GM21390 (cell line): ENCODE data around the gene TRAPPC14.

Experiments used
- ATAC-seq: cut with Tn5 transposase; IDR thresholded peaks from one replicate; pipeline ENCODE4 v1.9.1; 2021; ENCODE audit not compliant: unreplicated experiment

Gene TRAPPC14

DNA sequence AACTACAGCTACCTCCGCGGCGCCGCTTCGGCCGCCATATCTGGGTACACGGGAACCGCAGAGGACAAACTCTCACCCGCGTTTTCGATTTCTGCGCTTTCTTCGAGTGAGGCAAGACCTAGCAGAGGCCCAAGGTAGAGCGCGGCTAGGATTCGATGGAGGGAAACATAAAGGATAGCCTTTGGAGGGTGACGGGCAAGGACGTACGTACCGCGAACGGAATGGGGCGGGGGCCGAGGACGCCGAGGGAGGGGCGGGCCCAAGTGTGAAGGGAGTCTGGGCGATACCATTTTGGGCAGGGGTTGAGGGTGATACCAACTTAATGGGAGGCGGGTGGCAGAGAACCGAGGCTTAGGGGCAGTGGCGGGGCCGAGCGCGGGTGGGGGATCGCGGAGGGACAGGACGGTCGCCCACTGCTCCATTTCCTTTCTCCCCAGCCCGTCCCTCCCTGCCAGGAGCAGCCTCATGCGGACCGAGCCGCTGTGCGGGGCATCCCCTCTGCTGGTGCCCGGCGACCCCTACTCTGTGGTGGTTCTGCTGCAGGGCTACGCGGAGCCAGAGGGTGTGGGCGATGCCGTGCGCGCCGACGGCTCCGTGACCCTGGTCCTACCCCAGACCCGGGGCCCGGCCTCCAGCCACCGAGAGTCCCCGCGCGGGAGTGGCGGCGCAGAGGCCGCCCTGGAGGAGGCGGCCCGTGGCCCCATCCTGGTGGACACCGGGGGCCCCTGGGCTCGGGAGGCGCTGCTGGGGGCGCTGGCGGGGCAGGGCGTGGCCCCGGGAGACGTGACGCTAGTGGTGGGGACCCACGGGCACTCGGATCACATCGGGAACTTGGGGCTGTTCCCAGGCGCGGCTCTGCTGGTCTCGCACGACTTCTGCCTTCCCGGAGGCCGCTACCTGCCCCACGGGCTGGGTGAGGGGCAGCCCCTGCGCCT, 31.3 kb downstream of the TRAPPC14 start, which contains the start of gene MBLAC1:
Gene MBLAC1, plus strand, starts transcription at position 37 of the 935 bp plus-strand sequence. Its CDS starts 429 bp downstream, at position 466.
- ATAC-seq = peak; percentile 59

DNA sequence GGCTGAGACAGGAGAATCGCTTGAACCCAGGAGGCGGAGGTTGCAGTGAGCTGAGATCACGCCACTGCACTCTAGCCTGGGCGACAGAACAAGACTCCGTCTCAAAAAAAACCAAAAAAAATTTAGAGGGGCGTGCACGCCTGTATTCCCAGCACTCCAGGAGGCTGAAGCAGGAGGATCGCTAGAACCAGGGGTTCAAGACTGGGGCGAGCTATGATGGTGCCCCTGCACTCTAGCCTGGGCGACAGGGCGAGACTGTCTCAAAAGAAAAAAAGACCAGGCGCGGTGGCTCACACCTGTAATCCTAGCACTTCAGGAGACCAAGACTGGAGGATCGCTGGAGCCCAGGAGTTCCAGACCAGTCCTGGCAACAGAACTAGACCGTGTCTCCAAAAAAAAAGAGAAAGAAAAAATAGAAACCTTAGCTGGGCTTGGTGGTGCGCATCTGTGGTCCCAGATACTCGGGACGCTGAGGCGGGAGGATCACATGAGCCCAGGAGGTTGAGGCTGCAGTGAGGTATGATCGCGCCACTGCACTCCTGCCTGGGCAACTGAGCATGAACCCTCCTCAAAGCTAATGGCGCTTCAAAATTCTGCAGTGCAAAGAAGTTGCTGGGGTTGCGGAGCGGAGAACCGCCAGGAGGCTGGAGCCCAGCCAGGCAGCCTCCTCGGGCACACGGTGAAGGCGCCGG, 32.1 kb downstream of the TRAPPC14 start:
- ATAC-seq = peak; percentile 24

DNA sequence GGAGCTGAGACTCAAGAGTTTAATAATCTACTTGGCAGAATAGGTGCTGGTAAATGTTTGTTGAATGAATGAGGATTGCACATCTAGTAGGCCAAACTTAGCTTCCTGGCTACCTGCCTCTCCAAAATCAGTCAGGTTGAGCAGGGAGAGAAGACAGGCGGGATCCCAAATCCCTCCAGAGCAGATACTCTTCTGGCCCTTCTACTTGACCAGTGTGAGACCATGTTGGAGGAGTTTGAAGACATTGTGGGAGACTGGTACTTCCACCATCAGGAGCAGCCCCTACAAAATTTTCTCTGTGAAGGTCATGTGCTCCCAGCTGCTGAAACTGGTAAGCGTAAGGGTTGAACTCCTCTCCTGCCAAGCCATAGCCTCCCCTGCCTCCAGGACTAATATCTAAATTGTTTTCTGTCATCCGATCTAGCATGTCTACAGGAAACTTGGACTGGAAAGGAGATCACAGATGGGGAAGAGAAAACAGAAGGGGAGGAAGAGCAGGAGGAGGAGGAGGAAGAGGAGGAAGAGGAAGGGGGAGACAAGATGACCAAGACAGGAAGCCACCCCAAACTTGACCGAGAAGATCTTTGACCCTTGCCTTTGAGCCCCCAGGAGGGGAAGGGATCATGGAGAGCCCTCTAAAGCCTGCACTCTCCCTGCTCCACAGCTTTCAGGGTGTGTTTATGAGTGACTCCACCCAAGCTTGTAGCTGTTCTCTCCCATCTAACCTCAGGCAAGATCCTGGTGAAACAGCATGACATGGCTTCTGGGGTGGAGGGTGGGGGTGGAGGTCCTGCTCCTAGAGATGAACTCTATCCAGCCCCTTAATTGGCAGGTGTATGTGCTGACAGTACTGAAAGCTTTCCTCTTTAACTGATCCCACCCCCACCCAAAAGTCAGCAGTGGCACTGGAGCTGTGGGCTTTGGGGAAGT, 34.0 kb downstream of the TRAPPC14 start:
- no peak for ATAC-seq

DNA sequence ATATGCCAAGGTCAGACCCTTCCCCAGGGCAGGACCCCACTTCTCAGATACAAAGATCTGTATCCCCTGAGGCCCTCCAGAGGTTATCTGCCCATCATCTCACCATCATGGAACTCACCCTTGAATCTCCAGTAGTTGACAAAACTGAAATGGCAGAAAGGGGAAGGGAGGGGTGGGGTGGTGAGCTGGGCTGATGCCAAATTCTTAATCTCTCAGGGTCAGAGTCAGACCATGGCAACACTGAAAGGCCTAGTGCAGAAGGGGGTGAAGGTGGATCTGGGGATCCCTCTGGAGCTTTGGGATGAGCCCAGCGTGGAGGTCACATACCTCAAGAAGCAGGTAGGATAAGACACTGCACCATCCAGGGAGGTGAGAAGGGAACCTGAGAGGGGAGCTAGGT, 36.0 kb downstream of the TRAPPC14 start:
- ATAC-seq = no peak

DNA sequence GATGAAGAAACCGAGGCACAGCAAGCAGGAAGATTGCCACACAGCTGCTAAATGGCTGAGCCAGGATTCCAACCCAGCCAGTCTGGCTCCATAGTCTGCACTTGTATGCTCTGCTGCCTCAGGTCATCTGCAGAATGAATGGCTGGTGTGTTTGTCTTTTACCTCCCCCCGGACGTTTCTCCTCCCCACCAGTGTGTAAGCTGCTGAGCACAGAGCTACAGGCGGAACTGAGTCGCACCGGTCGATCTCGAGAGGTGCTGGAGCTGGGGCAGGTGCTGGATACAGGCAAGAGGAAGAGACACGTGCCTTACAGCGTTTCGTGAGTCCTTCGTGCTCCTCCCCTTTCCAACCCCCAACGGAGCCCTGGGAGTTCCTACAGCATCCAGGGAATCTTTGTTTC, 36.5 kb downstream of the TRAPPC14 start:
- ATAC-seq = no peak

DNA sequence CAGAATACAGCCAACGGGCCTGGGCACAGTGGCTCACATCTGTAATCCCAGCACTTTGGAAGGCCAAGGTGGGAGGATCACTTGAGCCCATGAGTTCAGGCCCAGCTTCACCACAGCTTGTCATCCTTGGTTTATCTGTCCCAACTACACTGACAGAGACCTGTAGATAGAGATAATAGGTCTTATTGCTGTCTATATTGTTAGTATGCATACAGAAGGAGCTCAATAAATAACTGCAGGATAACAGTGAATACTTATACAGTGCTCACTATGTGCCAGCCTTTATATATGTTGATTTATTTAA, 37.8 kb downstream of the TRAPPC14 start:
- ATAC-seq = no peak

DNA sequence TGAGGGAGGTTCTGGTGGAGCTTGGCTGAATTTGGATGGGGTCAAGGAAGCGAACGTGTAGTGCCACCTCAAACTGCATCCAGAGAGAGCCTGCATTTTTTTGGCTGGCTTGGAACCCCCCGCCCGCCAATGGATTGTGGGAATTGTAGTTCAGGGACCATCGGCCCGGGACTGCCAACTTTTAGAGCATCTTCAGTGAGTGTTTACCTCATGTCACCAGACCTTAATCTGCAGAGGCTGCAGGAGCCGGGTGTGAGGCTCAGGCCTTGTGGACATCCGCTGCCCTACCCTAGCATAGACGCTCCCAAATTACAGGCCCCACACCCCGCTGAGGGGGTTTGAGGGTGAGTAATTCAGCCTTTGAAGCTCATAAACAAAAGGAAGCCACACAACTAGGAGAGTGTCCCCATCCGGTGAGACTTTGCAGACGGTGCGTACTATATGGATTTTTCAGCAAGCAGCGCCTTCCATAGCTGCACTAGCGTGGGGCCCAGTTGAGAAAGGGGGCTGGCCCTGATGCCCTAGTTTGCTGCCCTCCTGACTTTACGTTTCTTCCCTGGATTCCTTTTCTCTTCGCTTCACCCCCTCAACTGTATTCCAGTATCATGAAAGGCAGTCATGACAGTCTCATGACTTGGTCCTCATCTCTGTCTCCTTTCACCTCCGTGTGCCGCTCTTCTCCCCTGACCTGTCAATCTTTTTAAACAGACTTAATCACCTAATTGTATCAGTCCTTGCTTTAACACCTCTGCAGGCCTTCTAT, 38.4 kb downstream of the TRAPPC14 start:
- ATAC-seq = peak; percentile 36

DNA sequence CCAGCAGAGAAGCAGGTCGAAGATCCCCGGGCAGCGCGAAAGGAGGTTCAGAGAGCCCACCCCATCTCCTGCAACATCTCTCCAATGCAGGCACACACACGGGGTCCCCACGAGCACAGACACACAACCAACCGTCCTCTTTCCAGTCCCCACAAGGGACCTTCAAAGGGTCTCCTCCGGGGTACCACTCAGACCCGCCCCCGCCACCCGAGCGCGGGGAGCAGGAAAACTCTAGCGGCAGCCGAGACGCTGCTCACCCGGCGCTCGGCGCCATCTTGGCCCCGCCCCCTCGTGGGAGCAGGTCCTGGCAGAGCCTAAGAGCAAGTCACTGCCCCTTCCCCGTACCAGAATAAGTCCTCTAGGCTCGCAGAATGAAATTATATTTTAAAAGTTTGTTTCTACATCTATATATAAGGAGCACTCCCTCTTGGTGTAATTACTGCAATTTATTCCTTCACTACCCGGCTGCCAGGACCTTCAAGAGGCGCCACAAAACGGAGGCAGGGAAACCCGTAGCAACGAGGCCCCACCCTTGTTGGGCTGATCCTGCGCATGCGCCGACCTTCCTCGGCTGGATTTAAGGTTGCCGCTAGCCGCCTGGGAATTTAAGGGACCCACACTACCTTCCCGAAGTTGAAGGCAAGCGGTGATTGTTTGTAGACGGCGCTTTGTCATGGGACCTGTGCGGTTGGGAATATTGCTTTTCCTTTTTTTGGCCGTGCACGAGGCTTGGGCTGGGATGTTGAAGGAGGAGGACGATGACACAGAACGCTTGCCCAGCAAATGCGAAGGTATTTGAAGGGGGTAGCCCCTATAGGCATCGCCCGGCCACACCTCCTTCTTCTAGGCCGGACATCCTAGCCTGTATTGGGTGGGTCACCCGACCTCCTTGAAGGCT, 39.2 kb downstream of the TRAPPC14 start, which contains the start of the genes CNPY4 and TAF6:
Gene CNPY4, plus strand, starts transcription at position 563 of the 898 bp plus-strand sequence. Its CDS starts 111 bp downstream, at position 674.
Gene TAF6, minus strand, starts transcription at position 287 of the 898 bp plus-strand sequence. CDS start 5,149 bp downstream, outside the sequence.
- ATAC-seq = peak; percentile 64

DNA sequence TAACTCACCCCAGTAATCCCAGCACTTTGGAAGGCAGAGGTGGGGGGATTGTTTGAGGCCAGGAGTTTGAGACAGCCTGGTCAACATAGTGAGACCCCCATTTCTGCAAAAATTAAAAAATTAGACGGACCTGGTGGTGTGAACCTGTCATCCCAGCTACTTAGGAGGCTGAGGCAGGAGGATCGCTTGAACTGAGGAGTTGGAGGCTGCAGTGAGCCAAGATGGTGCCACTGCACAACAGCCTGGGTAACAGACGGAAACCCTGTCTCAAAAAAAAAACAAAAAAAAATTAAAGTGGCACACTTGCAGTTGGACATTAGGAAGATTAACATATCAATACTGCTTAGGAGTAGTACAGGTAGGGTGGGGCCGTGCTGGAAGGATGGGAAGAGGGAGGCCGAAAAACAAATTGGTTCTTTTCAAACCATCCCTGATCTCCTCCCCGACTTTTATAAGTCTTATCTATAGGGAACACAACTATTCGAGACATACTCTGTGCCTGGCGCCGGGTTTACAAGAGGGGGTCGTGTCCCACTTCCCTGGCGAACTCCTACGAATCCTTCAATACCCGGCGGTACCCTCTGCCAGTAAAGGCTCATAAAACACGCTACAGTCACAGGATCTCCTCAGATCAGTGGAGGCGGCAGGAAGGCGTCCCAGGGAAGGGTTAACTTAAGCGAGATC, 40.0 kb downstream of the TRAPPC14 start:
- ATAC-seq = no peak

DNA sequence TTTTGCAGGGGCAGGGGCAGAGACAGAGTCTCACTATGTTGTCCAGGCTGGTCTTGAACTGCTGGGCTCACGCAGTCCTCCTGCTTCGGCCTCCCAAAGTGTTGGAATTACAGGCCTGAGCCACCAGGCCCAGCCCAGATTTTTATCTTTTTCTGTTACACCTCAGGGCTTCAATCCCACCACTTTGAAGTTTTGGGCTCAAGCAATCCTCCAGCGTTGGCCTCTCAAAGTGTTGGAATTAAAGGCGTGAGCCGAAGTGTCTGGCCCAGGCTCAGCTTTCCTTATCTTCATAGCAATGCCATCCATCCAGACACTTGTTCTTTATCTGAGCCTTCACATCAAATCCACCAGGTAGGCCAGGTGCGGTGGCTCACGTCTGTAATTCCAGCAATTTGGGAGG, 43.5 kb downstream of the TRAPPC14 start:
- ATAC-seq = no peak

DNA sequence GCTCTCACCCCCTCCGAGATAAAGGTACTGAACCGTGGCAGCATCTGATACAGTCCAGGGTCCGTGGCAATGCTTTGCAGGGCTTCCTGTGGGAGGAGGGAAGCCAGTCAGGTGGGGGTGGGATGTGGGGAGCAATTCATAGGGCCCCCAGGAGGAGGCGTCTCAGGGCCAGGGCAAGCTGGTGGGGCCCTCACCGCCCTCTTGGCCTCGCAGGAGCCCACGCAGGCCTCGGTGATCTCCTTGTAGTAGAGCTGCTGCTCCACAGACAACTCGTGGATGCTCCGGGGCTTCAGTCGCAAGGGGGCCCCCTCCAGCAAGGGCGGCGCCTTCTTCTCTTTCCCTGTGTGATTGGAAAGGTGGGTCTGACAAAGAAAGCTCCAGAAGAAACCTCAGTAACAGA, 46.6 kb downstream of the TRAPPC14 start:
- no peak for ATAC-seq

DNA sequence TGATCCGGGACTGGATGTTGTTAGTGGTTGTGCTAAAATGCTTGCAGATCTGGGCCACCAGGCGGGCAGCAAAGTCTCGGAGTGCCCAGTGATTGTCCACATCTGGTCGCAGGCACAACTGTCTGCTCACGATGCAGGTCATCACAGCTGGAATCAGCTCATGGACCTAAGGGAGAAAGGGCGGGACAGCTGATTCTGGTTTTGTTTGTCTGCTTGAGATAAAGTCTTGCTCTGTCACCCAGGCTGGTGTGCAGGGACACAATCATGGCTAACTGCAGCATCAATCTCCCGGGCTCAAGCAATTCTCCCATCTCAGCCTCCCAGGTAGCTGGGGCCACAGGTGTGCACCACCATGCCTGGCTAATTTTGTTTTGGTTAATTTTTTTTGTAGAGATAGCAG, 47.4 kb downstream of the TRAPPC14 start:
- ATAC-seq = no peak

DNA sequence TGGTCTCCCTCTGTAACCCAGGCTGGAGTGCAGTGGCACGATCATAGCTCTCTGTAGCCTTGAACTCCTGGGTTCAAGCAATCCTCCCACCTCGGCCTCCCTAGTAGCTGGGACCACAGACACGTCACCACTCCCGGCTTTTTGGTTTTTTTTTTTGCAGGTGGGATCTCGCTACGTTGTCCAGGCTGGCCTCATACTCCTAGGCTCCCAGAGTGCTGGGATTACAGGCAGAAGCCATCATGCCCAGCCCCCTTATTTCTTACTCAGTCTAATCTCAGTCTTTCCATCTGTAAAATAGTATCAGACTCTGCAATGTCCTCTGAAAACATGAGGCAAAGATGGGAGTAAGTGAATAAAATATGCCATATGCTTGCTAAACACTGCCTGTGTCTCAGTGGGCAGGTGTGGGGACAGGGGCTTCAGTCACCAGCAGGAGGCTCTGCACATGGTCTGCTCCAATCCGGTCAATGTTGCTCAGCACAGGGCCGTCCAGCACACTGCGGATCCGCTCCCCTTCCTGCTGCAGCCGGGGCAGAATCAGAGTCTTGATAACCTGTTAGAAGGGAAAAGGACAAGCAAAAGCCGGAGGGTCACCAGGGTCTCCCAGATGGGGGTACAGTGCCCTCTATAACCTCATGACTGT, 48.9 kb downstream of the TRAPPC14 start:
- no peak for ATAC-seq

DNA sequence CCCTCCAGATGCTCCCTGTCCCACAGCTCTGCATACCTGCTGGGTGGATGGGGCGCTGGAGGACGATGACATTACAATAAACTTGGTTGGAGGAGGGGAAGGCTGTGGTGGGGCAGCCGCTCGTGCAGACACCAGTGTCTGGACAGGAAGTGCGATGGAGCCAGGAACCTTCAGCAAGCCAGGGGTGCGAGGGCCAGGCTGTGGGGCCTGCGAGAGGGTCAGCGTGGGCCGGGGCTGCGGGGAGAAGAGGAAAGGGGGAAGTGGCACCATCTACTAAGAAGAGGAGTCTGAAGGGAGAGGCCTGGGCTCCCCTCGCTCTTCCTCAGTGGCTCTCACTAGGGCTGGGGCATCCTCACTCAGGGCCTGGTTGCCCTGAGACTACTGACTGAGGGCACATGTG, 50.6 kb downstream of the TRAPPC14 start:
- ATAC-seq = no peak

DNA sequence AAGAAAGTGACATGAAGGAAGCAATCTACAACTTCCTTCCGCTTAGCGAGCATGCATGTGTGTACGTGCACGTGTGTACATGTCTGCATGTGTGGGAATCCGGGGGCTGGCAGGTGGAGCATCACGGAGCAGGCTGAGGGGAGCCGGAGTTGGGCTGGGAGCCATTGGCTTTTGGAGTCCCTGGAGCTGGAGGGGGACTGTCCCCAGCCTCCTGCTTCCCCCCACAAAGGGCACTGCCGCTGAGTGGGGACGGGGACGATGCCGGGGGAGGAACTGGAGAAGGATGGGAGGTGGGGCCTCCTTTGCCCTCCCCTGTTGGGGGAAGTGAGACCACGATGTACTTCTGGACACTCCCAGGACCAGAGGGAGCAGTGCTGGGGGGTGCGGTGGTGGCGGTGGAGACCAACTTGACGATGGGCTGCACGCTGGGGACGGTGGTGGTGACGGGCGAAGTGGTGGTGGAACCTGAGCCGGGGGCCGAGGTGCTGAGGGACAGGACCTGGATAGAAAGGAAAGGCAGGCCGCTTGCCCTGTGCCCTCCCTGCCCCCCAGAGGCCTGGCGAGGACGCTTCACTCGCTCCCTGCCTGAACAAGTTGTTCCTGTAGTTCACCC, 51.3 kb downstream of the TRAPPC14 start:
- ATAC-seq = no peak

DNA sequence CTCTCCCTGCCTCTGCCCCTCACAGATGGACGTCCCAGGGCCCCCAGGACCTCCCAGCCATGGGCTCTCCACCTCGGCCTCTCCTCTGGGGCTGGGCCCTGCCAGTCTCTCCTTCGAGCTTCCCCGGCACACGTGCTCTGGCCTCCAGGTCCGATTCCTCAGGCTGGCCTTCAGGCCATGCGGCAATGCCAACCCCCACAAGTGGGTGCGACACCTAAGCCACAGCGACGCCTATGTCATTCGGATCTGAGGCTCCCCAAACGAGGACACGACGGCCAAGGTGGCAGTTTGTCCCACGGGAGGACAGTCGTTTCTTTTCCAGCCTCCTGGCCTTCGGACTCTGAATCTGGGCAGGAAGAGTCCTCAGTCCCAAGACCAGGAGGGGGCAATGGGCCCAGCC, 51.9 kb downstream of the TRAPPC14 start:
- no peak for ATAC-seq

DNA sequence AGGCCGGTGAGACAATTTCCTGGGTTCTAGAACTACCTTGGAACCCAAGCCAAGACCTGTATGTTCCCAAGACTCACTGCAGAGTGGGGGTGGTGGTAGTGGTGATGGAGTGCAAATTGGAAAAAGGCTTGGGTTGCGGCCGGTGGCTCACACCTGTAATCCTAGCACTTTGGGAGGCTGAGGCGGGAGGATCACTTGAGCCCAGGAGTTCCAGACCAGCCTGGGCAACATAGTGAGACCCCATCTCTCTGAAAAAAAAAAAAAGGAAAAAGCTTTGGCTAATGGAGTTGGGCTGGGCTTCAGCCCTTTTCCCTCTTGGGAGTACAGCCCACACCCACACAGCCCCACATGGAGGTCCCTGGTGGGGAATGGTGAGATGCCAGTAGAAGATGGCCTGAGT, 53.0 kb downstream of the TRAPPC14 start:
- no peak for ATAC-seq
